K562 (cell line): ENCODE data around the gene IGLON5. TPM values are rescaled to one million over a fixed set of nuclear protein-coding genes. Genes with fewer than 3 reads are reported as not detected.

Experiments
- COPS2 ChIP-seq: fragments of 450-650 bp; conservative IDR thresholded peaks from 2 replicates; pipeline ENCODE4 v1.6.1; 2016; ENCODE audit warnings: mild to moderate bottlenecking, moderate library complexity
- EP300 ChIP-seq: IDR thresholded peaks from 2 replicates; pipeline ENCODE4 v1.6.1; 2012; ENCODE audit warnings: low read length, improper control_type of control experiment
- EP400 ChIP-seq: fragments of 450-650 bp; IDR thresholded peaks from 2 replicates; pipeline ENCODE4 v1.6.1; 2017; ENCODE audit warnings: antibody characterized with exemption, mild to moderate bottlenecking, moderate library complexity
- ERF ChIP-seq: fragments of 450-650 bp; formaldehyde crosslinking; IDR thresholded peaks from 2 replicates; pipeline ENCODE4 v1.4.0; 2020; ENCODE audit warnings: mild to moderate bottlenecking, mixed read lengths
- FUS ChIP-seq: fragments of 200-400 bp; formaldehyde crosslinking; optimal IDR thresholded peaks from 2 replicates; pipeline ENCODE3; 2017; ENCODE audit warnings: low read depth, low read length
- KDM5B ChIP-seq: fragments of 200-600 bp; sonication (generic); IDR thresholded peaks from 2 replicates; pipeline ENCODE4 v1.6.1; 2012; ENCODE audit warnings: low read depth, mild to moderate bottlenecking, moderate library complexity, low read length, control low read depth, inconsistent platforms; ENCODE audit not compliant: insufficient replicate concordance
- MED1 ChIP-seq: sonication (generic); formaldehyde crosslinking; IDR thresholded peaks from 2 replicates; pipeline ENCODE4 v1.8.1; 2023; ENCODE audit warnings: missing genetic modification reagents, borderline replicate concordance
- NELFE ChIP-seq: IDR thresholded peaks from 2 replicates; pipeline ENCODE4 v1.6.1; 2011; ENCODE audit warnings: mild to moderate bottlenecking; ENCODE audit not compliant: insufficient read depth, insufficient read length
- PRMT5 ChIP-seq: sonication (generic); formaldehyde crosslinking; IDR thresholded peaks from 2 replicates; pipeline ENCODE4 v1.5.0; 2020; ENCODE audit warnings: missing genetic modification reagents
- TAF7 ChIP-seq: fragments of 450-650 bp; IDR thresholded peaks from 2 replicates; pipeline ENCODE4 v1.6.1; 2016; ENCODE audit warnings: missing genetic modification characterization, missing compliant biosample characterization
- ZBED1 ChIP-seq: IDR thresholded peaks from 2 replicates; pipeline ENCODE4 v1.6.1; 2014
- ZC3H8 ChIP-seq: fragments of 450-650 bp; IDR thresholded peaks from 2 replicates; pipeline ENCODE4 v1.6.1; 2017
- ZNF778 ChIP-seq: fragments of 450-650 bp; formaldehyde crosslinking; IDR thresholded peaks from 2 replicates; pipeline ENCODE4 v1.4.0; 2020; ENCODE audit warnings: mild to moderate bottlenecking, moderate library complexity
- ZSCAN29 ChIP-seq: fragments of 450-650 bp; IDR thresholded peaks from 2 replicates; pipeline ENCODE4 v1.6.1; 2017
- polyA plus RNA-seq, 8 experiments: library from polyadenylated mRNA; depleted of rRNA in 4 of 8; stranded (reverse) in 5 of 8; unstranded in 3 of 8; fragments of >200 nt; fragmentation: Nextera tagmentation in 2 of 8; fragmentation: Illumina TruSeq in 1 of 8; extraction: Ambion mirVana in 2 of 8; extraction: Trizol in 1 of 8; gene quantifications; 2 replicates each; pipeline versions ENCODE4 v1.2.1 to v1.2.3, GENCODE V29; 2011 to 2014; ENCODE audit warnings: inconsistent platforms in 1 of 8, missing spikeins in 1 of 8
- total RNA-seq, 7 experiments: library from RNA; depleted of rRNA in 6 of 7; stranded (reverse); fragments of >200 nt in 6 of 7; fragmentation: Illumina TruSeq in 2 of 7; extraction: Trizol in 2 of 7; gene quantifications; 2 replicates each; pipeline versions ENCODE4 v1.2.1 to v1.2.3, GENCODE V29; 2011 to 2021; ENCODE audit warnings: low replicate concordance in 1 of 7
- TF ChIP-seq, protein P1 (sequence below): fragments of 250-450 bp; sonication (Bioruptor Pico); IDR thresholded peaks from 2 replicates; pipeline ENCODE4 v1.5.0; 2022; ENCODE audit warnings: mild to moderate bottlenecking
- TF ChIP-seq, protein P2 (sequence below): fragments of 250-450 bp; sonication (Bioruptor Pico); IDR thresholded peaks from 2 replicates; pipeline ENCODE4 v1.8.0; 2022; ENCODE audit warnings: moderate library complexity, mild to moderate bottlenecking, inconsistent platforms
- TF ChIP-seq, protein P3 (sequence below): fragments of 450-650 bp; IDR thresholded peaks from 2 replicates; pipeline ENCODE4 v1.6.1; 2017; ENCODE audit warnings: mild to moderate bottlenecking, moderate library complexity

IGLON5 gene
- total and polyA plus RNA-seq, 9 of the 15 experiments (the other 6 are each of a cell fraction or from before 2014, with no cell fraction given) = 0.03 to 0.22 (median 0.14) TPM; not detected in 2

DNA sequence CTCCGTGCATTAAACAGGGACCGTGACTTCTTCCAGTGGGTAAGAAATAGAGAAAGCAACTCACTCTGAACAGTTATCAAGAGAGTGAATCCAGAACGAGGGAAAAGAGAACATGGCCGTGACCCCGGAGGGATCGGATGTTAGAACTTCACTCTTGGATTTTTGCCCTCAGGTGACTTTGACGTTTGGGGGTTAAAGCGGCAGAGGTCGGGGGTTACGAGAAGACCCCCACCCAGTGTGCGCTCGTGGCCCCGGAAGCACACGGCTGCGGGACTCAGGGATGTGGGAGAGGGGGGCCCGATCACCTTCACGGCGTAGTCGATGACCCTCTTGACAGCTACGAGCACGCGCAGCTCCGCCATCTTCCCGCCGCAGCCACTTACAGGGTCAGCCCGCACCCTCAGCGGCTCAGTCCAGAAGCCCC lies 54.5 kb downstream of the IGLON5 start, which contains the start of gene ETFB (continued):
- TF ChIP-seq, protein P1, sequence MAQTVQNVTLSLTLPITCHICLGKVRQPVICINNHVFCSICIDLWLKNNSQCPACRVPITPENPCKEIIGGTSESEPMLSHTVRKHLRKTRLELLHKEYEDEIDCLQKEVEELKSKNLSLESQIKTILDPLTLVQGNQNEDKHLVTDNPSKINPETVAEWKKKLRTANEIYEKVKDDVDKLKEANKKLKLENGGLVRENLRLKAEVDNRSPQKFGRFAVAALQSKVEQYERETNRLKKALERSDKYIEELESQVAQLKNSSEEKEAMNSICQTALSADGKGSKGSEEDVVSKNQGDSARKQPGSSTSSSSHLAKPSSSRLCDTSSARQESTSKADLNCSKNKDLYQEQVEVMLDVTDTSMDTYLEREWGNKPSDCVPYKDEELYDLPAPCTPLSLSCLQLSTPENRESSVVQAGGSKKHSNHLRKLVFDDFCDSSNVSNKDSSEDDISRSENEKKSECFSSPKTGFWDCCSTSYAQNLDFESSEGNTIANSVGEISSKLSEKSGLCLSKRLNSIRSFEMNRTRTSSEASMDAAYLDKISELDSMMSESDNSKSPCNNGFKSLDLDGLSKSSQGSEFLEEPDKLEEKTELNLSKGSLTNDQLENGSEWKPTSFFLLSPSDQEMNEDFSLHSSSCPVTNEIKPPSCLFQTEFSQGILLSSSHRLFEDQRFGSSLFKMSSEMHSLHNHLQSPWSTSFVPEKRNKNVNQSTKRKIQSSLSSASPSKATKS (CRISPR knock-in tag) = no peak
- TF ChIP-seq ZSCAN29 (no peak), EP400 (peak; percentile 74), TAF7 (tag) (peak; percentile 36; the same call in 1 of the 2 replicates), MED1 (no peak), EP300 (no peak), COPS2 (no peak), FUS (no peak), KDM5B (peak; percentile 6), ZNF778 (CRISPR knock-in tag) (no peak), NELFE (no peak), ERF (CRISPR knock-in tag) (0 out of 2 replicates have a peak, but pooled peaks have one; percentile 22), ZC3H8 (no peak), PRMT5 (CRISPR knock-in tag) (no peak), ZBED1 (no peak)
- TF ChIP-seq, protein P2, sequence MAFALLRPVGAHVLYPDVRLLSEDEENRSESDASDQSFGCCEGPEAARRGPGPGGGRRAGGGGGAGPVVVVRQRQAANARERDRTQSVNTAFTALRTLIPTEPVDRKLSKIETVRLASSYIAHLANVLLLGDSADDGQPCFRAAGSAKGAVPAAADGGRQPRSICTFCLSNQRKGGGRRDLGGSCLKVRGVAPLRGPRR (CRISPR knock-in tag) = no peak
- TF ChIP-seq, protein P3, sequence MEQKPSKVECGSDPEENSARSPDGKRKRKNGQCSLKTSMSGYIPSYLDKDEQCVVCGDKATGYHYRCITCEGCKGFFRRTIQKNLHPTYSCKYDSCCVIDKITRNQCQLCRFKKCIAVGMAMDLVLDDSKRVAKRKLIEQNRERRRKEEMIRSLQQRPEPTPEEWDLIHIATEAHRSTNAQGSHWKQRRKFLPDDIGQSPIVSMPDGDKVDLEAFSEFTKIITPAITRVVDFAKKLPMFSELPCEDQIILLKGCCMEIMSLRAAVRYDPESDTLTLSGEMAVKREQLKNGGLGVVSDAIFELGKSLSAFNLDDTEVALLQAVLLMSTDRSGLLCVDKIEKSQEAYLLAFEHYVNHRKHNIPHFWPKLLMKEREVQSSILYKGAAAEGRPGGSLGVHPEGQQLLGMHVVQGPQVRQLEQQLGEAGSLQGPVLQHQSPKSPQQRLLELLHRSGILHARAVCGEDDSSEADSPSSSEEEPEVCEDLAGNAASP = no peak
